SK-N-MC (cell line): Measurements from ENCODE around the gene AP1G1.

Experiments
- EZH2 ChIP-seq: fragments of 200-600 bp; sonication (generic); IDR thresholded peaks from one replicate; pipeline ENCODE4 v1.6.1; 2017; ENCODE audit warnings: antibody characterized with exemption
- FOXP2 ChIP-seq: optimal IDR thresholded peaks from 2 replicates; pipeline ENCODE3; 2011; ENCODE audit warnings: mild to moderate bottlenecking, moderate library complexity; ENCODE audit not compliant: insufficient read depth; ENCODE audit errors: extremely low read length, control extremely low read depth
- POLR2AphosphoS5 ChIP-seq: IDR thresholded peaks from 2 replicates; pipeline ENCODE4 v1.6.1; 2012; ENCODE audit warnings: mild to moderate bottlenecking, low read depth, low read length, borderline replicate concordance

GRCh38 chr16:71837150-71837549 lies 28.5 kb upstream of the AP1G1 start:
- TF ChIP-seq EZH2 (no peak), POLR2AphosphoS5 (no peak), FOXP2 (no peak)
